ENCODE measurements around the gene HSFX2. TPM values are rescaled to one million over a fixed set of nuclear protein-coding genes. Genes with fewer than 3 reads are reported as not detected.
"Not testable (repeated sequence)": the region's sequence is repeated elsewhere in the genome, so short reads cannot be mapped to it uniquely, and the experiment has no call there.

The HSFX2 gene
- total and polyA plus RNA-seq, 2 donors (not counting 1 experiment from before 2014, with no cell fraction given) = 0.26 to 0.50 TPM

DNA sequence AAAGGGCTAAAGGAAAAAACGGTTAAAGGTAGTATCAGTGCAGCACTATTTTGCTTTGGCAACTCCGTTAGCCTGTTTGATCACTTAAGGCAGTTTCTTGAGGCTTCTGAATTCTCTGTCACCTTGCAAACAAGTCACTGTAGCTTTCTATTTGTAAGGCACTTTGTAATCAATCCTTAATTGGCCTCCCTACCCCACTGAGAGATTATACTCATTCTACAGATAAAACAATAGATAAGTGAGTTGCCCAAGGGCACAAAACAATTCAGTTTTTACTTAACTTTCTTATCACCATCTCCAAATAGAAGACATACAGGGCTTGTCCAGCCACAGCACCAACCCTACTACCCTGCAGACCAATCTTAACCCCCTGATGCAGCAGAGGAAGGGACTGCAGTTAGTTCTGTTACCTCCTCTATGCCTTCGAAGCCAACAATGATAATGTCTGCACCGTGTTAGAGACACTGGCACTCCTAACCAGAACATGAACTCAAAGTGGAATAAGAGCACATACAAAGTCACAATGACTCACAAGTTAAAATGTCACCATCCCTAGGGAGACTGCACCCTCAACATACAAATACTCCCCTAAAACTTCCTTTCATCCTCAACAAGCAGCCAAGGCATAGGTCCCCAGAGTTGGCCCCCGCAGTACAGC is 34.7 kb upstream of the HSFX2 start:
- Histone ChIP-seq H3K27ac (ENCODE audit: insufficient read depth, low read length) (no peak overlapping the region), H3K36me3 (ENCODE audit: control insufficient read depth, insufficient read depth, low read length) (no peaks in the 10 kb centered on the region), H3K9ac (ENCODE audit: insufficient read depth, low read length) (no peak overlapping the region), H3K4me2 (ENCODE audit: extremely low read depth, insufficient read depth, low read length) (peak overlapping the region; percentile 82), H3K27me3 (ENCODE audit: control insufficient read depth, insufficient read depth, low read length) (peaks cover 5% of the 10 kb centered on the region), H3K4me3 (replicated peaks in 1 of 4; ENCODE audit: control extremely low read depth in 1 of 4, insufficient read depth in 1 of 4, low read depth in 3 of 4, low read length in 4 of 4) (peak overlapping the region; percentile 37 to 83 (median 64)), H3K79me2 (ENCODE audit: control insufficient read depth, insufficient read depth, low read length) (peaks cover 18% of the 10 kb centered on the region), H4K20me1 (ENCODE audit: control insufficient read depth, extremely low read depth, insufficient read depth, low read length) (peaks cover 4% of the 10 kb centered on the region), H3K4me1 (ENCODE audit: control insufficient read depth, extremely low read depth, insufficient read depth, low read length) (peaks cover 2% of the 10 kb centered on the region), H3K9me3 (ENCODE audit: control insufficient read depth, insufficient read depth, low read depth, low read length) (no peaks in the 10 kb centered on the region), H2AFZ (ENCODE audit: low read length) (no peak overlapping the region)
- no peak for DNase-seq (ENCODE audit: low read depth in 2 of 2)
- no peak for TF ChIP-seq EZH2 (IDR thresholded peaks at IDR 0.05; ENCODE audit: low read length, missing control alignments)
- TF ChIP-seq, protein P1, sequence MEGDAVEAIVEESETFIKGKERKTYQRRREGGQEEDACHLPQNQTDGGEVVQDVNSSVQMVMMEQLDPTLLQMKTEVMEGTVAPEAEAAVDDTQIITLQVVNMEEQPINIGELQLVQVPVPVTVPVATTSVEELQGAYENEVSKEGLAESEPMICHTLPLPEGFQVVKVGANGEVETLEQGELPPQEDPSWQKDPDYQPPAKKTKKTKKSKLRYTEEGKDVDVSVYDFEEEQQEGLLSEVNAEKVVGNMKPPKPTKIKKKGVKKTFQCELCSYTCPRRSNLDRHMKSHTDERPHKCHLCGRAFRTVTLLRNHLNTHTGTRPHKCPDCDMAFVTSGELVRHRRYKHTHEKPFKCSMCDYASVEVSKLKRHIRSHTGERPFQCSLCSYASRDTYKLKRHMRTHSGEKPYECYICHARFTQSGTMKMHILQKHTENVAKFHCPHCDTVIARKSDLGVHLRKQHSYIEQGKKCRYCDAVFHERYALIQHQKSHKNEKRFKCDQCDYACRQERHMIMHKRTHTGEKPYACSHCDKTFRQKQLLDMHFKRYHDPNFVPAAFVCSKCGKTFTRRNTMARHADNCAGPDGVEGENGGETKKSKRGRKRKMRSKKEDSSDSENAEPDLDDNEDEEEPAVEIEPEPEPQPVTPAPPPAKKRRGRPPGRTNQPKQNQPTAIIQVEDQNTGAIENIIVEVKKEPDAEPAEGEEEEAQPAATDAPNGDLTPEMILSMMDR (conservative IDR thresholded peaks at IDR 0.05 in 1 of 2, IDR thresholded peaks at IDR 0.05 in 1 of 2; ENCODE audit: low read depth in 1 of 2, low read length in 2 of 2) = no peak

DNA sequence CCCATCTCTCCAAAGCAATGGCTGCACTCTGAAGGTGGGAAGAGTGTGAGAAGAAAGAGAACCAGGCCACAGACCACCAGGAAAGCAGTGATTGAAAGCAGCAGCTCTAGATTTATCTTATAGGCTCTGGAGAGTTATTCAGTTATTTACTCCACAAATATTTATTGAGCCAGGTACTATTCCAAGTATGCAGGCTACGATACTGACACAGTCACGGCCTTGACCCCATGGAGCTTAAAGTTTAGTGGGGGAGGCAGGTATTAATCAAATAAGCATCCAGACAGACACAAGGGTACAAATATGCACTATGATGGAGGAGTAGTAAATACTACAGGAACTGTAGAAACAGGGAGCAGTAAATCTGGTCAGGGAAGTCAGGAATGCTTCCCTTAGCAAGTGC is 33.7 kb upstream of the HSFX2 start:
- peaks cover 2% of the 10 kb centered on the region for H3K4me1 ChIP-seq (ENCODE audit: control insufficient read depth, extremely low read depth, insufficient read depth, low read length)
- H3K36me3 ChIP-seq (ENCODE audit: control insufficient read depth, insufficient read depth, low read length) = no peaks in the 10 kb centered on the region
- peaks cover 18% of the 10 kb centered on the region for H3K79me2 ChIP-seq (ENCODE audit: control insufficient read depth, insufficient read depth, low read length)

DNA sequence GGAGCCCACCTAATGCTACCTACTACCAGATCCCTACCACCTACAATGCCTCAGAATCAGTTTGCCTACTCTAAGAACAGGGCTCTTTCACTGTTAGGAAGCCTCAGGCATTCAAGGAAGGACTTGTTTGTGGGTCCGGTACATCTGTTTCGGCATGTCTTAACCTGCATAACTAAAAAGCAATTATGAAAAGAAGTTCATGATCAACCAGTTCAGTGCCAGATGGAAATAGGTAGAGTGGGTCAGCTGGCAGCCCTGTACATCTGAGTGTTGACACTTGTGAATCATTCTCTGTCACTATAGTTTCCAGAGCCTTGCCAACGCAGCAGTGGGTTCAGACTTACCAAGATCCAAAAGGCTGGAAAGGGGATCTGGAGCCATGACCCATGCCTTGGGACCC is 33.2 kb upstream of the HSFX2 start:
- Histone ChIP-seq H2AFZ (ENCODE audit: low read length) (no peak overlapping the region), H3K4me2 (ENCODE audit: extremely low read depth, insufficient read depth, low read length) (no peak overlapping the region), H3K27ac (ENCODE audit: insufficient read depth, low read length) (no peak overlapping the region), H3K9me3 (ENCODE audit: control insufficient read depth, insufficient read depth, low read depth, low read length) (no peaks in the 10 kb centered on the region), H3K9ac (ENCODE audit: insufficient read depth, low read length) (no peak overlapping the region), H3K27me3 (ENCODE audit: control insufficient read depth, insufficient read depth, low read length) (peaks cover 5% of the 10 kb centered on the region), H3K36me3 (ENCODE audit: control insufficient read depth, insufficient read depth, low read length) (no peaks in the 10 kb centered on the region), H4K20me1 (ENCODE audit: control insufficient read depth, extremely low read depth, insufficient read depth, low read length) (peaks cover 4% of the 10 kb centered on the region), H3K4me3 (replicated peaks in 1 of 4; ENCODE audit: control extremely low read depth in 1 of 4, insufficient read depth in 1 of 4, low read depth in 3 of 4, low read length in 4 of 4) (no peak overlapping the region), H3K79me2 (ENCODE audit: control insufficient read depth, insufficient read depth, low read length) (peaks cover 18% of the 10 kb centered on the region), H3K4me1 (ENCODE audit: control insufficient read depth, extremely low read depth, insufficient read depth, low read length) (peaks cover 2% of the 10 kb centered on the region)
- DNase-seq (ENCODE audit: low read depth in 2 of 2) = no peak
- TF ChIP-seq, protein P1 (conservative IDR thresholded peaks at IDR 0.05 in 1 of 2, IDR thresholded peaks at IDR 0.05 in 1 of 2; ENCODE audit: low read depth in 1 of 2, low read length in 2 of 2) = no peak
- no peak for TF ChIP-seq EZH2 (IDR thresholded peaks at IDR 0.05; ENCODE audit: low read length, missing control alignments)

More for the DNA sequence above, 33.7 kb upstream of the HSFX2 start:
- peaks cover 4% of the 10 kb centered on the region for H4K20me1 ChIP-seq (ENCODE audit: control insufficient read depth, extremely low read depth, insufficient read depth, low read length)
- H3K27me3 ChIP-seq (ENCODE audit: control insufficient read depth, insufficient read depth, low read length) = peaks cover 5% of the 10 kb centered on the region
- no peaks in the 10 kb centered on the region for H3K9me3 ChIP-seq (ENCODE audit: control insufficient read depth, insufficient read depth, low read depth, low read length)
- H3K27ac ChIP-seq (ENCODE audit: insufficient read depth, low read length) = no peak overlapping the region
- DNase-seq (ENCODE audit: low read depth in 2 of 2) = no peak
- no peak overlapping the region for H3K4me2 ChIP-seq (ENCODE audit: extremely low read depth, insufficient read depth, low read length)
- no peak for TF ChIP-seq EZH2 (IDR thresholded peaks at IDR 0.05; ENCODE audit: low read length, missing control alignments)
- TF ChIP-seq, protein P1 (conservative IDR thresholded peaks at IDR 0.05 in 1 of 2, IDR thresholded peaks at IDR 0.05 in 1 of 2; ENCODE audit: low read depth in 1 of 2, low read length in 2 of 2) = no peak
- H3K4me3 ChIP-seq (replicated peaks in 1 of 4; ENCODE audit: control extremely low read depth in 1 of 4, insufficient read depth in 1 of 4, low read depth in 3 of 4, low read length in 4 of 4) = no peak overlapping the region
- H2AFZ ChIP-seq (ENCODE audit: low read length) = no peak overlapping the region
- H3K9ac ChIP-seq (ENCODE audit: insufficient read depth, low read length) = no peak overlapping the region

DNA sequence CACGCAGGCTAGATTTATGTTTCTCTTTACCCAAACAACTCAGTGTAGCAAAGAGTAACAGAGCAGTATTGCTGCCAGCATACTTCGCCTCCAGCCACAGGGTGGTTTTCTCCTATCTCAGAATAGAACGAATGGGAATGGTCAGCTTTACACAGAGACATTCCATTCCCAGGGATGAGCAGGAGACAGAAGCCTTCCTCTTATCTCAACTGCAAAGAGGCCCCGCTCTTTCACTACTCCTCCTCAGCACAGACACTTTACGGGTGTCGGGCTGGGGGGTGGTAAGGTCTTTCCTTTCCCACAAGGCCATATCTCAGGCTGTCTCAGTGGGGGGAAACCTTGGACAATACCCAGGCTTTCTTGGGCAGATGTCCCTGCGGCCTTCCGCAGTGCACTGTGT is 31.7 kb upstream of the HSFX2 start:
- H4K20me1 ChIP-seq (ENCODE audit: control insufficient read depth, extremely low read depth, insufficient read depth, low read length); H3K9me3 ChIP-seq (ENCODE audit: control insufficient read depth, insufficient read depth, low read depth, low read length); H3K4me3 ChIP-seq (replicated peaks in 1 of 4; ENCODE audit: control extremely low read depth in 1 of 4, insufficient read depth in 1 of 4, low read depth in 3 of 4, low read length in 4 of 4); H2AFZ ChIP-seq (ENCODE audit: low read length); H3K4me2 ChIP-seq (ENCODE audit: extremely low read depth, insufficient read depth, low read length); H3K9ac ChIP-seq (ENCODE audit: insufficient read depth, low read length); H3K27ac ChIP-seq (ENCODE audit: insufficient read depth, low read length); H3K4me1 ChIP-seq (ENCODE audit: control insufficient read depth, extremely low read depth, insufficient read depth, low read length); H3K36me3 ChIP-seq (ENCODE audit: control insufficient read depth, insufficient read depth, low read length); H3K27me3 ChIP-seq (ENCODE audit: control insufficient read depth, insufficient read depth, low read length): not testable (repeated sequence)
- peak in 1 of 2 donors; percentile 8 for DNase-seq (ENCODE audit: low read depth in 2 of 2)
- peaks cover 18% of the 10 kb centered on the region for H3K79me2 ChIP-seq (ENCODE audit: control insufficient read depth, insufficient read depth, low read length)

DNA sequence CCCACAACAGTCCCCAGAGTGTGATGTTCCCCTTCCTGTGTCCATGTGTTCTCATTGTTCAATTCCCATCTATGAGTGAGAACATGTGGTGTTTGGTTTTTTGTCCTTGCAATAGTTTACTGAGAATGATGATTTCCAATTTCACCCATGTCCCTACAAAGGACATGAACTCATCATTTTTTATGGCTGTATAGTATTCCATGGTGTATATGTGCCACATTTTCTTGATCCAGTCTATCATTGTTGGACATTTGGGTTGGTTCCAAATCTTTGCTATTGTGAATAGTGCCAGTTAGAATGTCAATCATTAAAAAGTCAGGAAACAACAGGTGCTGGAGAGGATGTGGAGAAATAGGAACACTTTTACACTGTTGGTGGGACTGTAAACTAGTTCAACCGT is 24.5 kb upstream of the HSFX2 start:
- not testable (repeated sequence) for DNase-seq (ENCODE audit: low read depth in 2 of 2); H3K4me2 ChIP-seq (ENCODE audit: extremely low read depth, insufficient read depth, low read length); H3K4me1 ChIP-seq (ENCODE audit: control insufficient read depth, extremely low read depth, insufficient read depth, low read length); H3K27me3 ChIP-seq (ENCODE audit: control insufficient read depth, insufficient read depth, low read length); H3K36me3 ChIP-seq (ENCODE audit: control insufficient read depth, insufficient read depth, low read length); H3K9me3 ChIP-seq (ENCODE audit: control insufficient read depth, insufficient read depth, low read depth, low read length); H3K9ac ChIP-seq (ENCODE audit: insufficient read depth, low read length); H3K27ac ChIP-seq (ENCODE audit: insufficient read depth, low read length); H2AFZ ChIP-seq (ENCODE audit: low read length); H3K4me3 ChIP-seq (replicated peaks in 1 of 4; ENCODE audit: control extremely low read depth in 1 of 4, insufficient read depth in 1 of 4, low read depth in 3 of 4, low read length in 4 of 4); H3K79me2 ChIP-seq (ENCODE audit: control insufficient read depth, insufficient read depth, low read length); H4K20me1 ChIP-seq (ENCODE audit: control insufficient read depth, extremely low read depth, insufficient read depth, low read length)

Measured in fibroblast of lung (primary cell).